Measurements from ENCODE around the gene CNOT8. TPM values are rescaled to one million over a fixed set of nuclear protein-coding genes. Genes with fewer than 3 reads are reported as not detected.

CNOT8 gene
- total RNA-seq, 2 experiments from 2014 or later = 86.2 to 94.5 TPM

GRCh38 chr5:154860765-154861164 is 2.3 kb downstream of the CNOT8 start:
- Mint-ChIP-seq H3K4me1 (peaks cover 52% of the 10 kb centered on the region), H3K4me3 (peak overlapping the region; percentile 89), H3K9me3 (no peaks in the 10 kb centered on the region), H3K27me3 (no peaks in the 10 kb centered on the region), H3K36me3 (ENCODE audit: low read depth) (peaks cover 63% of the 10 kb centered on the region), H3K27ac (peak overlapping the region; percentile 100)
- CTCF ChIA-PET = no interaction called here
- POLR2A ChIA-PET = interaction anchor here (0.9 to 2.0 kb wide), 5 partner anchors 8 to 107 kb away, joined by 3 to 9 read pairs (median 5); no protein-coding TSS in a partner anchor
- DNase-seq = no peak

- H3K27me3 Mint-ChIP-seq = no peaks in the 10 kb centered on the region
- H3K36me3 Mint-ChIP-seq (ENCODE audit: low read depth) = peaks cover 71% of the 10 kb centered on the region
- H3K4me3 Mint-ChIP-seq = peak overlapping the region; percentile 27
- CTCF ChIA-PET = no interaction called here
- POLR2A ChIA-PET = interaction anchor here (0.6 kb wide), 1 partner anchor 9 kb away, joined by 3 read pairs; no protein-coding TSS in a partner anchor
- DNase-seq = no peak
- H3K27ac Mint-ChIP-seq = no peak overlapping the region
- no peaks in the 10 kb centered on the region for H3K9me3 Mint-ChIP-seq
- H3K4me1 Mint-ChIP-seq = peaks cover 53% of the 10 kb centered on the region
These were observed 3.5 kb downstream of the CNOT8 start for GRCh38 chr5:154861946-154862345.

GRCh38 chr5:154862766-154863165 is 4.3 kb downstream of the CNOT8 start:
- H3K27me3 Mint-ChIP-seq = no peaks in the 10 kb centered on the region
- no peaks in the 10 kb centered on the region for H3K9me3 Mint-ChIP-seq
- peaks cover 75% of the 10 kb centered on the region for H3K36me3 Mint-ChIP-seq (ENCODE audit: low read depth)
- H3K4me1 Mint-ChIP-seq = peaks cover 52% of the 10 kb centered on the region
- ChIA-PET CTCF (no interaction called here), POLR2A (interaction anchor here (0.6 to 1.1 kb wide), 2 partner anchors 9 to 17 kb away, joined by 3 read pairs; no protein-coding TSS in a partner anchor)
- H3K27ac Mint-ChIP-seq = peak overlapping the region; percentile 47
- H3K4me3 Mint-ChIP-seq = peak overlapping the region; percentile 11
- no peak for DNase-seq

- no peak for DNase-seq
- POLR2A ChIA-PET = interaction anchor here (1.1 kb wide), 1 partner anchor 16 kb away, joined by 3 read pairs; no protein-coding TSS in a partner anchor
- Mint-ChIP-seq H3K27me3 (no peaks in the 10 kb centered on the region), H3K4me1 (peaks cover 52% of the 10 kb centered on the region), H3K9me3 (no peaks in the 10 kb centered on the region), H3K27ac (no peak overlapping the region), H3K4me3 (no peak overlapping the region), H3K36me3 (ENCODE audit: low read depth) (peaks cover 74% of the 10 kb centered on the region)
- CTCF ChIA-PET = interaction anchor here (0.5 kb wide), 1 partner anchor 212 kb away, joined by 4 read pairs; no protein-coding TSS in a partner anchor
These were observed 5.1 kb downstream of the CNOT8 start for GRCh38 chr5:154863291-154864080.

- Mint-ChIP-seq H3K4me1 (peaks cover 44% of the 10 kb centered on the region), H3K4me3 (no peak overlapping the region), H3K27me3 (no peaks in the 10 kb centered on the region), H3K9me3 (no peaks in the 10 kb centered on the region), H3K36me3 (ENCODE audit: low read depth) (peaks cover 68% of the 10 kb centered on the region), H3K27ac (no peak overlapping the region)
- ChIA-PET CTCF (no interaction called here), POLR2A (no interaction called here)
- DNase-seq = no peak
These were observed 7.2 kb downstream of the CNOT8 start for GRCh38 chr5:154865466-154866184.

- Mint-ChIP-seq H3K27me3 (no peaks in the 10 kb centered on the region), H3K9me3 (no peaks in the 10 kb centered on the region), H3K27ac (no peak overlapping the region), H3K36me3 (ENCODE audit: low read depth) (peaks cover 68% of the 10 kb centered on the region), H3K4me1 (peaks cover 33% of the 10 kb centered on the region), H3K4me3 (no peak overlapping the region)
- CTCF ChIA-PET = interaction anchor here (1.4 kb wide), 1 partner anchor 10 kb away, joined by 3 read pairs; no protein-coding TSS in a partner anchor
- POLR2A ChIA-PET = interaction anchor here (1.4 kb wide), 1 partner anchor 8 kb away, joined by 5 read pairs; the partner anchor contains the start of gene CNOT8
- DNase-seq = no peak
These were observed 8.4 kb downstream of the CNOT8 start for GRCh38 chr5:154866841-154867240.

GRCh38 chr5:154868702-154869101 is 10.3 kb downstream of the CNOT8 start:
- POLR2A ChIA-PET = interaction anchor here (1.7 kb wide), 1 partner anchor 9 kb away, joined by 5 read pairs; no protein-coding TSS in a partner anchor
- H3K36me3 Mint-ChIP-seq (ENCODE audit: low read depth) = peaks cover 66% of the 10 kb centered on the region

GRCh38 chr5:154871734-154872133 is 13.3 kb downstream of the CNOT8 start:
- H3K9me3 Mint-ChIP-seq = peaks cover 2% of the 10 kb centered on the region
- no peak for DNase-seq
- H3K36me3 Mint-ChIP-seq (ENCODE audit: low read depth) = peaks cover 70% of the 10 kb centered on the region
- no peaks in the 10 kb centered on the region for H3K27me3 Mint-ChIP-seq
- H3K4me3 Mint-ChIP-seq = no peak overlapping the region
- H3K27ac Mint-ChIP-seq = no peak overlapping the region
- ChIA-PET POLR2A (no interaction called here), CTCF (interaction anchor here (0.7 kb wide), 1 partner anchor 224 kb away, joined by 3 read pairs; no protein-coding TSS in a partner anchor)
- peaks cover 4% of the 10 kb centered on the region for H3K4me1 Mint-ChIP-seq

More at GRCh38 chr5:154868702-154869101, 10.3 kb downstream of the CNOT8 start:
- CTCF ChIA-PET = interaction anchor here (0.8 to 2.2 kb wide), 4 partner anchors 11 to 218 kb away, joined by 3 to 6 read pairs (median 3); no protein-coding TSS in a partner anchor
- H3K27me3 Mint-ChIP-seq = no peaks in the 10 kb centered on the region
- H3K4me1 Mint-ChIP-seq = peaks cover 17% of the 10 kb centered on the region
- H3K27ac Mint-ChIP-seq = no peak overlapping the region
- no peak for DNase-seq
- H3K9me3 Mint-ChIP-seq = no peaks in the 10 kb centered on the region
- H3K4me3 Mint-ChIP-seq = no peak overlapping the region

- ChIA-PET POLR2A (no interaction called here), CTCF (no interaction called here)
- DNase-seq = no peak
- Mint-ChIP-seq H3K27me3 (no peaks in the 10 kb centered on the region), H3K4me3 (no peak overlapping the region), H3K9me3 (peaks cover 12% of the 10 kb centered on the region), H3K4me1 (no peaks in the 10 kb centered on the region), H3K36me3 (ENCODE audit: low read depth) (peaks cover 75% of the 10 kb centered on the region), H3K27ac (no peak overlapping the region)
These were observed 15.4 kb downstream of the CNOT8 start for GRCh38 chr5:154873791-154874331.

GRCh38 chr5:154878642-154879335 is 20.4 kb downstream of the CNOT8 start:
- ChIA-PET POLR2A (interaction anchor here (0.6 kb wide), 1 partner anchor 35 kb away, joined by 3 read pairs; no protein-coding TSS in a partner anchor), CTCF (interaction anchor here (0.7 kb wide), 1 partner anchor 10 kb away, joined by 3 read pairs; no protein-coding TSS in a partner anchor)
- H3K4me3 Mint-ChIP-seq = no peak overlapping the region
- H3K9me3 Mint-ChIP-seq = peaks cover 23% of the 10 kb centered on the region
- H3K4me1 Mint-ChIP-seq = no peaks in the 10 kb centered on the region
- H3K36me3 Mint-ChIP-seq (ENCODE audit: low read depth) = peaks cover 80% of the 10 kb centered on the region
- H3K27me3 Mint-ChIP-seq = no peaks in the 10 kb centered on the region
- peak overlapping the region; percentile 36 for H3K27ac Mint-ChIP-seq
- DNase-seq = no peak

- Mint-ChIP-seq H3K27ac (no peak overlapping the region), H3K9me3 (peaks cover 36% of the 10 kb centered on the region), H3K36me3 (ENCODE audit: low read depth) (peaks cover 77% of the 10 kb centered on the region), H3K4me3 (no peak overlapping the region), H3K27me3 (no peaks in the 10 kb centered on the region), H3K4me1 (no peaks in the 10 kb centered on the region)
- ChIA-PET CTCF (interaction anchor here (0.7 kb wide), 1 partner anchor 72 kb away, joined by 3 read pairs; no protein-coding TSS in a partner anchor), POLR2A (no interaction called here)
- no peak for DNase-seq
These were observed 23.6 kb downstream of the CNOT8 start for GRCh38 chr5:154881986-154882385.

- ChIA-PET POLR2A (no interaction called here), CTCF (no interaction called here)
- H3K27ac Mint-ChIP-seq = no peak overlapping the region
- DNase-seq = no peak
- peaks cover 79% of the 10 kb centered on the region for H3K36me3 Mint-ChIP-seq (ENCODE audit: low read depth)
- no peaks in the 10 kb centered on the region for H3K27me3 Mint-ChIP-seq
- H3K9me3 Mint-ChIP-seq = peaks cover 25% of the 10 kb centered on the region
- H3K4me1 Mint-ChIP-seq = no peaks in the 10 kb centered on the region
- H3K4me3 Mint-ChIP-seq = no peak overlapping the region
These were observed 26.0 kb downstream of the CNOT8 start for GRCh38 chr5:154884424-154884823.

Measured in activated CD4-positive, alpha-beta memory T cell treated with anti-CD3 and anti-CD28 coated beads, Interleukin-2, amount 10 ng/mL, durations not matched to agents 7 days and 5 days (primary cell).